ENCODE measurements around the gene SMOC2.

DNA sequence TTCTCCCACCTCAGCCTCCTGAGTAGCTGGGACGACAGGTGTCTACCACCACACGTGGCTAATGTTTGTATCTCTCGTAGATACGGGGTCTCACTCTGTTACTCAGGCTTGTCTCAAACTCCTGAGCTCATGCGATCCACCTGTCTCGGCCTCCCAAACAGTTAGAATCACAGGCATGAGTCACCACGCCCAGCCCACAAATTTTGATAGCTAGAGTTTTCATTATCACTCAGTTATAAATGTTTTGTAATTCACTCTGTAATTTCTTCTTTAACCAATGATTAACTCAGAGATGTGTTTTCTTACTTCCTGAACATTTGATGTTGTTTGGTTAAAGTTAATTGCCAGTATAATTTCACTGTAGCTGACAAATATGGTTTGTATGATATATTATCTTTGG is 249.3 kb downstream of the SMOC2 start:
- TF ChIP-seq GATA2 (IDR thresholded peaks at IDR 0.05; ENCODE audit: low read depth, low read length): no peak
- TF ChIP-seq GATA3 (IDR thresholded peaks at IDR 0.05; ENCODE audit: low read depth, low read length): no peak

All from SH-SY5Y (cell line).